Heart right ventricle (tissue), 16 donors: ENCODE results near the gene ELL. TPM values are rescaled to one million over a fixed set of nuclear protein-coding genes. Genes with fewer than 3 reads are reported as not detected.

Source experiments
- ATAC-seq, 8 donors: fragments of 200-7000 bp; cut with Tn5 transposase; one replicate each; pipeline ENCODE4 v1.9.1; 2020; ENCODE audit warnings: mild to moderate bottlenecking in 8 of 8, moderate library complexity in 8 of 8, moderate number of reproducible peaks in 1 of 8
- DNase-seq, 2 donors: peaks; one replicate each; pipeline ENCODE4 v3.0.0-alpha.2; 2020
- H3K27ac ChIP-seq, 10 donors: fragments of 200-600 bp; sonication (generic) in 2 of 10; one replicate each; pipeline versions ENCODE4 v1.5.0 to v1.8.0; 2020 to 2022; ENCODE audit warnings: mild to moderate bottlenecking in 3 of 10
- H3K27me3 ChIP-seq, 7 donors: fragments of 200-600 bp; one replicate each; pipeline ENCODE4 v1.8.0; 2021 to 2022; ENCODE audit warnings: mild to moderate bottlenecking in 2 of 7
- H3K36me3 ChIP-seq, 9 donors: fragments of 200-600 bp; sonication (generic) in 1 of 9; one replicate each; pipeline versions ENCODE4 v1.5.0 to v1.8.0; 2020 to 2022; ENCODE audit warnings: mild to moderate bottlenecking in 2 of 9
- H3K4me1 ChIP-seq, 9 donors: fragments of 200-600 bp; sonication (generic) in 1 of 9; one replicate each; pipeline versions ENCODE4 v1.5.0 to v1.8.0; 2020 to 2022; ENCODE audit warnings: mild to moderate bottlenecking in 4 of 9
- H3K4me3 ChIP-seq, 10 donors: fragments of 200-600 bp; sonication (generic) in 2 of 10; one replicate each; pipeline versions ENCODE4 v1.5.0 to v1.8.0; 2020 to 2022; ENCODE audit warnings: mild to moderate bottlenecking in 7 of 10, moderate library complexity in 2 of 10
- H3K9me3 ChIP-seq, 11 donors: fragments of 200-600 bp in 10 of 11; sonication (generic) in 2 of 11; one replicate each; pipeline versions ENCODE4 v1.5.0 to v1.8.0; 2013 to 2022; ENCODE audit warnings: mild to moderate bottlenecking in 2 of 11, control low read depth in 1 of 11, moderate library complexity in 1 of 11
- WGBS, 2 donors: extraction: QIAGEN DNeasy Blood & Tissue Kit; methylation state at CpG; one replicate each; pipeline ENCODE4 v1.1.7; 2013; ENCODE audit warnings: inconsistent platforms in 1 of 2; 5-methylcytosine and 5-hydroxymethylcytosine counted together
- intact Hi-C, 10 donors: fragments of 100-400 bp; cut with DNase I; formaldehyde crosslinking; loops; one replicate each; pipeline versions ENCODE4 v1.11.1 to v1.14.2; 2022
- polyA plus RNA-seq, 2 donors: library from polyadenylated mRNA; stranded (reverse); fragments of 200-250 nt; gene quantifications; one replicate each; pipeline ENCODE4 v1.2.3, GENCODE V29; 2013
- total RNA-seq, 10 donors: library from RNA; stranded (reverse); fragmentation: NEBNext Ultra II Directional in 3 of 10; extraction: Animal tissue kit (Norgen Biotek cat#: 25700) in 3 of 10; gene quantifications; one replicate each; pipeline versions ENCODE4 v1.2.1 to v1.2.4, GENCODE V29; 2021 to 2023
- TF ChIP-seq, protein P1 (sequence below), 9 donors: fragments of 200-600 bp; sonication (generic) in 2 of 9; IDR thresholded peaks; one replicate each; pipeline versions ENCODE4 v1.5.0 to v1.8.0; 2021 to 2022; ENCODE audit warnings: antibody characterized with exemption in 9 of 9, mild to moderate bottlenecking in 5 of 9, moderate library complexity in 1 of 9
- donor health status: Arrhythmogenic right ventricular cardiomyopathy.
- donor health status: ischemic (EF 13 %, LVEDD 7.1; RV severe dilation, severe dysfunction).
- donor health status: healthy with polysubstance abuse.
- donor health status: DM: no; HTN: yes; CAD: no.
- donor health status: DM: no; HTN: no; CAD: no.
- donor health status: ischemic (EF 25% LVEDD 6.9; RV normal size, moderate dysfunction).
- donor health status: ischemic (EF 25% LVEDD 5.7; RV mildly dilated, moderate dysfunction).
- donor health status: healthy.
- donor health status: DM: yes; HTN: yes; CAD: no.
- donor health status: Ischemic cardiomyopathy.
- donor health status: ischemic (EF 35%, LVEDD 5.7; RV mildly dilated, moderate dysfunction).
- donor health status: nonischemic (EF 11% LVEDD 7.7; RV severe dilation, severe dysfunction).
- donor health status: DM: yes; HTN: yes; CAD: no.
- donor health status: PGD.
- donor health status: ischemic (EF 29% LVEDD 5.4; RV normal size, mild dysfunction).
- donor health status: nonischemic (EF 23%, LVEDD 6.1; RV moderate dilation, normal function).

The ELL gene
- total and polyA plus RNA-seq, 12 donors, result 4.0 to 13.1 (median 6.8) TPM

GRCh38 chr19:18415178-18415867, 106.5 kb downstream of the ELL start:
- Histone ChIP-seq H3K36me3 (no peaks in the 10 kb centered on the region), H3K4me3 (peak overlapping the region in 9 of 10 donors; percentile 4 to 82 (median 44)), H3K27me3 (peaks cover 0 to 15% (median 0%) of the 10 kb centered on the region in 7 donors), H3K9me3 (no peaks in the 10 kb centered on the region), H3K4me1 (peaks cover 24 to 62% (median 53%) of the 10 kb centered on the region in 9 donors), H3K27ac (peak overlapping the region; percentile 78 to 99 (median 96))
- TF ChIP-seq, protein P1, sequence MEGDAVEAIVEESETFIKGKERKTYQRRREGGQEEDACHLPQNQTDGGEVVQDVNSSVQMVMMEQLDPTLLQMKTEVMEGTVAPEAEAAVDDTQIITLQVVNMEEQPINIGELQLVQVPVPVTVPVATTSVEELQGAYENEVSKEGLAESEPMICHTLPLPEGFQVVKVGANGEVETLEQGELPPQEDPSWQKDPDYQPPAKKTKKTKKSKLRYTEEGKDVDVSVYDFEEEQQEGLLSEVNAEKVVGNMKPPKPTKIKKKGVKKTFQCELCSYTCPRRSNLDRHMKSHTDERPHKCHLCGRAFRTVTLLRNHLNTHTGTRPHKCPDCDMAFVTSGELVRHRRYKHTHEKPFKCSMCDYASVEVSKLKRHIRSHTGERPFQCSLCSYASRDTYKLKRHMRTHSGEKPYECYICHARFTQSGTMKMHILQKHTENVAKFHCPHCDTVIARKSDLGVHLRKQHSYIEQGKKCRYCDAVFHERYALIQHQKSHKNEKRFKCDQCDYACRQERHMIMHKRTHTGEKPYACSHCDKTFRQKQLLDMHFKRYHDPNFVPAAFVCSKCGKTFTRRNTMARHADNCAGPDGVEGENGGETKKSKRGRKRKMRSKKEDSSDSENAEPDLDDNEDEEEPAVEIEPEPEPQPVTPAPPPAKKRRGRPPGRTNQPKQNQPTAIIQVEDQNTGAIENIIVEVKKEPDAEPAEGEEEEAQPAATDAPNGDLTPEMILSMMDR (IDR thresholded peaks at IDR 0.05), result no peak
- peak; percentile 19 to 57 (median 49) for ATAC-seq
- peak; percentile 77 to 93 for DNase-seq
- intact Hi-C loops, result loop anchor here in 7 of 10 donors (2.0 to 10.0 kb wide), 5 partner anchors 131 to 211 kb away; partner anchors contain the start of genes RAB3A (in 3 of the 7), JUND (in 2 of the 7) and IQCN (in 1 of the 7)
- 29 to 32% methylated on average over 25 of the region's 25 CpGs for WGBS, 2 donors

DNA sequence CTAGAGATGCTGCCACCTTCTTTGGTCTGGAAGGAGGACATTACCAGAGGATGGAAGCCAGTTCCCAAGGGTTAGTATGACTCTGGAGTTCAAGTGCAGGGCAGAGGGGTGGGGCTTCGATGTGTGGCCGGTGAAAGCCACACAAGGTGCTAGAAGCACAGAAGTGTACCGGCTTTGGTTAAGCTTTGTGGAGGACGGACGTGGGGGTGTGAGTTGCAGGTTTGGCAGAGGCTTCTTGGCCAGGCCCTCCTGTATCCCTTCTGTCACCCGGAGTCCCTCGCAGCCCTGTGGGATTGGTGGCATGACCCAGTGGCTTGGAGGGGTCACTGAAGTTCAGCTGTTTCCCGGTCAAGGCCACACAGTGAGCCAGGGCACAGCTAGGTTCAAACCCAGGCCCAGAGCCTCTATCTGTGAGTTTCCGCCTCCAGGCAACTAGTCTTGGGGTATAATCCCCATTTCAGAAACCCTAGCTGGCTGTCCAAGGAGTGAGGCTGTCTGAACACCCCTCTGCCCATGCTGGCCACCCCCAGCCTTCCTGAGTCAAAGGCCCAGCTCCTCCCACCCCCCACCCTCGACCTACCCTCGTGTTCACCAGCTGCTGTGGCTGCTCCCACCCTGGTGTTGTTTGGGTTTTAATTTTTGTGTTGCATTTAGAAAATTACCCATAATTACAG, 107.2 kb downstream of the ELL start:
- peaks cover 24 to 59% (median 48%) of the 10 kb centered on the region in 9 donors for H3K4me1 ChIP-seq

DNA sequence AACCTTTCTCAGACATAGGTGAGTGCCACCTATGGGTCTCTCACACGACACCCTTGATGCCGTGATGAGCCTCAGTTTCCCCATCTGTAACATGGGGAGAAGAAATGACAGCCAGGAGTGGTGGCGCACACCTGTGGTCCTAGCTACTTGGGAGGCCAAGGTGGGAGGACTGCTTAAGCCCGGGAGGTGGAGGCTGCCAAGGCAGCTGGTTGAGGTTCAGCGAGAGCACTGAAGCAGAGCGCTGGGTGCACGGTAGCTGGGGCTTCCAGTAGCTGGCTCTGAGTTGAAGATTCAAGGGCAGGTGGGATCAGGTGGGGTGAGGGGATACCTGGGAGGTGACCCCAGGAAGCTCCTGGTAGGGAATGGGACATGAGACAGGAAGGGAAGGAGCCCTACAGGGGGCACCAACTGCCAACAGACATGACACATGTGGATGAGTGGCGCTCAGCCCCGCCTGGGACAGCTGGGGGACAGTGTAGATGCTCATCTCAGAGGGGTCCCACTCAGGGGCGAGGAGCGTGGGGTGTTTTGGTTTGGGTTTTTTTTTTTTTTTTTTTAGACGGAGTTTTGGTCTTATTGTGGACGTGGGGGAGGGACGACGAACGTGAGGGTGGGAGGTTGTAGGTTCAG, 109.1 kb downstream of the ELL start:
- H3K9me3 ChIP-seq, result no peaks in the 10 kb centered on the region
- peaks cover 0 to 12% (median 0%) of the 10 kb centered on the region in 7 donors for H3K27me3 ChIP-seq
- no peaks in the 10 kb centered on the region for H3K36me3 ChIP-seq
- H3K4me3 ChIP-seq, result no peak overlapping the region
- TF ChIP-seq, protein P1 (IDR thresholded peaks at IDR 0.05), result no peak
- peaks cover 14 to 46% (median 35%) of the 10 kb centered on the region in 9 donors for H3K4me1 ChIP-seq
- H3K27ac ChIP-seq, result no peak overlapping the region
- DNase-seq (no peak), ATAC-seq (no peak)
- intact Hi-C loops, result loop anchor here in 7 of 10 donors (5.0 to 10.0 kb wide), 5 partner anchors 65 to 208 kb away; partner anchors contain the start of genes RAB3A (in 3 of the 7), IQCN (in 1 of the 7) and JUND (in 1 of the 7)
- WGBS, 2 donors, result 81 to 83% methylated on average over 16 of the region's 16 CpGs

More for the DNA sequence above, 107.2 kb downstream of the ELL start:
- ATAC-seq (no peak), DNase-seq (no peak)
- Histone ChIP-seq H3K27ac (peak overlapping the region; percentile 78 to 99 (median 96)), H3K27me3 (peaks cover 0 to 15% (median 0%) of the 10 kb centered on the region in 7 donors), H3K9me3 (no peaks in the 10 kb centered on the region), H3K4me3 (peak overlapping the region in 8 of 10 donors; percentile 22 to 82 (median 60)), H3K36me3 (no peaks in the 10 kb centered on the region)
- intact Hi-C loops, result loop anchor here in 8 of 10 donors (2.0 to 10.0 kb wide), 7 partner anchors 67 to 210 kb away; partner anchors contain the start of genes RAB3A (in 3 of the 8), JUND (in 2 of the 8) and IQCN (in 1 of the 8)
- TF ChIP-seq, protein P1 (IDR thresholded peaks at IDR 0.05), result no peak
- WGBS, 2 donors, result 16 to 26% methylated on average over 11 of the region's 11 CpGs

DNA sequence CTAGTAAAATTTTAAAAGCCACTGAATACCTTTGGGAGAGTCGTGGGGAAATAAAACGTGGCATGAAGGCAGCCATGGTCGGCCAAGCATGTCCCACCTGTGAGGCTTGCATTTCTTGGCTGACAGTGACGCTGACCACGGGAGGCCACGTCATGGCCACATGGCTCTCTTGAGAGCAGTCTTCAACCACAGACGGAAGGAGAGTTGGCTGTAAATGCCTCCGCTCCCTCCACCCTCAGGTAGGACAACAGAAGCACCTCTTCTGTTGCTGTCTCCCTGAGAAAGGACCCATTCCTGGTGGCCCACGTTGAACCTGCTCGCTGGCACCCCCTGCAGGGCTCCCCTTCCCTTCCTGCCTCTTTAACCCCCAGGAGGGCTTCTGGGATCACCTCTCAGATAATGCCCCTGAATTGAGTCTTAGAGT, 113.8 kb downstream of the ELL start:
- H3K9me3 ChIP-seq, result no peaks in the 10 kb centered on the region
- H3K27ac ChIP-seq, result no peak overlapping the region
- ATAC-seq (peak in 2 of 8 donors; percentile 24 to 46), DNase-seq (peak; percentile 8 to 58)
- no peaks in the 10 kb centered on the region for H3K36me3 ChIP-seq
- WGBS, 2 donors, result 42 to 54% methylated on average over 10 of the region's 10 CpGs
- TF ChIP-seq, protein P1 (IDR thresholded peaks at IDR 0.05), result peak in 7 of 9 donors; percentile 29 to 61 (median 46)
- intact Hi-C loops, result loop anchor here in 4 of 10 donors (5.0 to 10.0 kb wide), 4 partner anchors 61 to 203 kb away; partner anchors contain the start of genes IQCN (in 1 of the 4) and RAB3A (in 1 of the 4)
- H3K27me3 ChIP-seq, result no peaks in the 10 kb centered on the region
- H3K4me3 ChIP-seq, result no peak overlapping the region
- peaks cover 0 to 9% (median 0%) of the 10 kb centered on the region in 9 donors for H3K4me1 ChIP-seq
